Loucy (cell line): ENCODE measurements around the gene QPCT.
"Not testable (repeated sequence)": the region's sequence is repeated elsewhere in the genome, so short reads cannot be mapped to it uniquely, and the experiment has no call there.

Experiments used
- H2AFZ ChIP-seq: fragments of 200-600 bp; sonication (generic); 2 replicates; pipeline ENCODE4 v1.6.0; 2016; ENCODE audit warnings: antibody characterized with exemption, mild to moderate bottlenecking, low read length, moderate library complexity
- H3F3A ChIP-seq: fragments of 200-600 bp; 2 replicates; pipeline ENCODE4 v1.6.0; 2016; ENCODE audit warnings: antibody characterized with exemption, low read depth, mild to moderate bottlenecking
- H3K27me3 ChIP-seq: fragments of 200-600 bp; sonication (generic); 2 replicates; pipeline ENCODE4 v1.6.1; 2014; ENCODE audit warnings: low read length, mild to moderate bottlenecking; ENCODE audit not compliant: insufficient read depth, poor library complexity, severe bottlenecking
- H3K36me3 ChIP-seq: fragments of 200-600 bp; sonication (generic); 2 replicates; pipeline ENCODE4 v1.6.1; 2016; ENCODE audit warnings: low read length; ENCODE audit not compliant: insufficient read depth
- H3K4me1 ChIP-seq: fragments of 200-600 bp; sonication (generic); 2 replicates; pipeline ENCODE4 v1.5.1; 2014; ENCODE audit warnings: low read length, mild to moderate bottlenecking; ENCODE audit not compliant: insufficient read depth, poor library complexity, severe bottlenecking
- H3K4me2 ChIP-seq: fragments of 200-600 bp; sonication (generic); 2 replicates; pipeline ENCODE4 v1.6.0; 2014; ENCODE audit warnings: antibody characterized with exemption, low read length, low read depth, mild to moderate bottlenecking; ENCODE audit not compliant: poor library complexity, severe bottlenecking
- H3K4me3 ChIP-seq: fragments of 200-600 bp; sonication (generic); 2 replicates; pipeline ENCODE4 v1.5.1; 2014; ENCODE audit warnings: low read length, mild to moderate bottlenecking, mixed read lengths; ENCODE audit not compliant: poor library complexity, severe bottlenecking
- H3K79me2 ChIP-seq: fragments of 200-600 bp; sonication (generic); 2 replicates; pipeline ENCODE4 v1.6.1; 2014; ENCODE audit warnings: low read length; ENCODE audit not compliant: insufficient read depth
- H3K9ac ChIP-seq: fragments of 200-600 bp; sonication (generic); 2 replicates; pipeline ENCODE4 v1.6.0; 2014; ENCODE audit warnings: mild to moderate bottlenecking, low read depth, low read length, moderate library complexity; ENCODE audit not compliant: poor library complexity, severe bottlenecking
- H3K9me2 ChIP-seq: fragments of 200-600 bp; sonication (generic); replicated peaks from 2 replicates; pipeline ENCODE4 v1.6.1; 2016; ENCODE audit warnings: low read depth, low read length, mixed read lengths
- H3K9me3 ChIP-seq: fragments of 200-600 bp; sonication (generic); 2 replicates; pipeline ENCODE4 v1.6.1; 2014; ENCODE audit warnings: mild to moderate bottlenecking, antibody characterized with exemption, low read length, low read depth; ENCODE audit not compliant: insufficient read depth
- H4K20me1 ChIP-seq: fragments of 200-600 bp; sonication (generic); 2 replicates; pipeline ENCODE4 v1.6.0; 2014; ENCODE audit warnings: antibody characterized with exemption, low read length, mild to moderate bottlenecking; ENCODE audit not compliant: insufficient read depth, poor library complexity, severe bottlenecking
- EZH2phosphoT487 ChIP-seq: fragments of 200-600 bp; IDR thresholded peaks from 2 replicates; pipeline ENCODE4 v1.6.1; 2018; ENCODE audit warnings: antibody characterized with exemption, mild to moderate bottlenecking, moderate library complexity, borderline replicate concordance
- TF ChIP-seq, protein P1 (sequence below): fragments of 200-600 bp; sonication (generic); conservative IDR thresholded peaks from 2 replicates; pipeline ENCODE4 v1.5.1; 2014; ENCODE audit warnings: mild to moderate bottlenecking, antibody characterized with exemption, low read length

Gene QPCT

DNA sequence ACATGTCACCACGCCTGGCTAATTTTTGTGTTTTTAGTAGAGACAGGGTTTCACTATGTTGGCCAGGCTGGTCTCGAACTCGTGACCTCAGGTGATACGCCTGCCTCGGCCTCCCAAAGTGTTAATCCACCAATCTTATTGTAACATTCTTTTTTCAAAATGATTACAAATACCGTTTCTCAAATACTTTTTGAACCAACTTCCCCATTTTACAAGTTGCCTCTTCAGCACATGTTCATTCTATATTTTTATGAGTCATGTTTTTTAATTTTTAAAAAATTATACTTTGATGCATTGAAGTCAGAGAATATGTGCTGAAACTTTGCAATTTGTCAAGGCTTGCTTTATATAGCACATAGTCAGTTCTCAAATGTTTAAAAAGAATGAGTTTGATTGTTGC is 58.2 kb downstream of the QPCT start:
- H3K9me3 ChIP-seq = no peaks in the 10 kb centered on the region
- H3K9ac ChIP-seq = no peak overlapping the region
- H3F3A ChIP-seq = no peaks in the 10 kb centered on the region
- no peaks in the 10 kb centered on the region for H3K27me3 ChIP-seq
- no peak overlapping the region for H2AFZ ChIP-seq
- no peaks in the 10 kb centered on the region for H3K4me1 ChIP-seq
- no peaks in the 10 kb centered on the region for H3K79me2 ChIP-seq
- no peak for TF ChIP-seq EZH2phosphoT487
- TF ChIP-seq, protein P1, sequence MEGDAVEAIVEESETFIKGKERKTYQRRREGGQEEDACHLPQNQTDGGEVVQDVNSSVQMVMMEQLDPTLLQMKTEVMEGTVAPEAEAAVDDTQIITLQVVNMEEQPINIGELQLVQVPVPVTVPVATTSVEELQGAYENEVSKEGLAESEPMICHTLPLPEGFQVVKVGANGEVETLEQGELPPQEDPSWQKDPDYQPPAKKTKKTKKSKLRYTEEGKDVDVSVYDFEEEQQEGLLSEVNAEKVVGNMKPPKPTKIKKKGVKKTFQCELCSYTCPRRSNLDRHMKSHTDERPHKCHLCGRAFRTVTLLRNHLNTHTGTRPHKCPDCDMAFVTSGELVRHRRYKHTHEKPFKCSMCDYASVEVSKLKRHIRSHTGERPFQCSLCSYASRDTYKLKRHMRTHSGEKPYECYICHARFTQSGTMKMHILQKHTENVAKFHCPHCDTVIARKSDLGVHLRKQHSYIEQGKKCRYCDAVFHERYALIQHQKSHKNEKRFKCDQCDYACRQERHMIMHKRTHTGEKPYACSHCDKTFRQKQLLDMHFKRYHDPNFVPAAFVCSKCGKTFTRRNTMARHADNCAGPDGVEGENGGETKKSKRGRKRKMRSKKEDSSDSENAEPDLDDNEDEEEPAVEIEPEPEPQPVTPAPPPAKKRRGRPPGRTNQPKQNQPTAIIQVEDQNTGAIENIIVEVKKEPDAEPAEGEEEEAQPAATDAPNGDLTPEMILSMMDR = no peak
- H3K36me3 ChIP-seq = no peaks in the 10 kb centered on the region
- H3K9me2 ChIP-seq = no peaks in the 10 kb centered on the region
- no peak overlapping the region for H3K4me2 ChIP-seq
- no peaks in the 10 kb centered on the region for H4K20me1 ChIP-seq
- no peak overlapping the region for H3K4me3 ChIP-seq

DNA sequence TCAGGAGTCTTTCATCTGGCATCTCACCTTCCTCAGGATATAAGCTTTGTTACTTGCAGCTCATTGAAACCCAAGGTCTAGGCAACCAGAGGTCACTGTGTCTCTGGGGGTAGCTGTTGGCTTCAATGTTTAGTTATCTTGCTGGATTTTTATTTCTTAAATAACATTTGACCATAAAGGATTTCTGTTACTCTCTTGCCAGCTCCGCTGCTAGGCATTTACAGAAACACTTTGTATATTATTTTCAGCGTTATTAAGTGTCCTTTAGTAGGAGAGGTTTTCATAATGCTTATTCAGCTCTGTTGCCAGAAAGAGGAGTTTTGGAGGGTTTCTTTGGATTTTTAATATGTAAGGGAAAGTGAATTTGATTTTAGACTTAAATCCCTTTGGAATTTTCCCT is 61.4 kb downstream of the QPCT start:
- no peaks in the 10 kb centered on the region for H4K20me1 ChIP-seq
- no peaks in the 10 kb centered on the region for H3K4me1 ChIP-seq
- H3K4me2 ChIP-seq = no peak overlapping the region
- TF ChIP-seq, protein P1 = no peak
- TF ChIP-seq EZH2phosphoT487 = no peak
- H3F3A ChIP-seq = no peaks in the 10 kb centered on the region
- H3K4me3 ChIP-seq = no peak overlapping the region
- no peaks in the 10 kb centered on the region for H3K79me2 ChIP-seq
- no peaks in the 10 kb centered on the region for H3K27me3 ChIP-seq
- H3K36me3 ChIP-seq = no peaks in the 10 kb centered on the region
- H3K9me2 ChIP-seq = no peaks in the 10 kb centered on the region
- H3K9ac ChIP-seq = no peak overlapping the region
- no peaks in the 10 kb centered on the region for H3K9me3 ChIP-seq
- H2AFZ ChIP-seq = no peak overlapping the region

DNA sequence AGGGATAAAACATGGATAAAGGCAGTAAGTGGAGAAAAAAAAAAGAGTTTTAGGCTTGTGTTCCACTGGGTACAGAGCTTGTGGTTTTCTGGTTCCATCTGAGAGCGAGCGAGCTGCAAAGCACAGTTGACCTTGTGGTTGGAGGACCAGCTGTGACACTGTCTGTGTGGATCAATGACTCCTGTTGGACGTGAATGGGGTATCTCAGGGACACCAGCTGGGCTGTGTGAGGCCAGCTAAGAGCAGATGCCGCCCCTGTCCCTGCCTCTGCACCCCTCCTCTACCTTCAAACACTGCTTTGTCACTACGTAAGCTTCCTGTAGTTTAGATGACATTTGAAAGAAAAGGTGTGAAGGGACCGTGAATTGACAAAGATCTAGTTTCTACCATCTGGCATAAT is 67.8 kb downstream of the QPCT start:
- no peak overlapping the region for H3K4me2 ChIP-seq
- H4K20me1 ChIP-seq = no peaks in the 10 kb centered on the region

DNA sequence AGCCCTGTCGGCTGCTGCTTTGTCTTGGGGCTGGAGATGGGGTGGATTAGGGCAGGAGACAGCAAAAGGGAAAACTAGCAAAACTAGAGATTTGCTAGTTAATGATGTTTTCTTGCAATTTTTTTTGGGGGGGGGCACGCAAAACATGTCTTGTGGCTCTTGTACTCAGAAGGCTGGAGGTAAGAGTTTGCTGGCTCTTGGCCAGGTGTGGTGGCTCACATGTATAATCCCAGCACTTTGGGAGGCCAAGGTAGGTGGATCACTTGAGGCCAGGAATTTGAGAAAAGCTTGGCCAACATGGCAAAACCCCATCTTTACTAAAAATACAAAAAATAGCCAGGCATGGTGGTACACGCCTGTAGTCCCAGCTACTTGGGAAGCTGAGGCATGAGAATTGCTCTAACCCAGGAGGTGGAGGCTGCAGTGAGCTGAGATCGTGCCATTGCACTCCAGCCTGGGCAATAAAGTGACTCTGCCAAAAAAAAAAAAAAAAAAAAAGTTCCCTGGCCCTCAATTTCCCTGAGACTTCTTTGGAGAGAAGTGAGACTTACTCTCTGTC is 69.6 kb downstream of the QPCT start:
- H3F3A ChIP-seq, H3K4me3 ChIP-seq, H3K9ac ChIP-seq, H3K79me2 ChIP-seq, H2AFZ ChIP-seq, H3K27me3 ChIP-seq, H3K9me3 ChIP-seq, H4K20me1 ChIP-seq, H3K4me2 ChIP-seq, H3K9me2 ChIP-seq, H3K36me3 ChIP-seq: not testable (repeated sequence)
- peaks cover 16% of the 10 kb centered on the region for H3K4me1 ChIP-seq

More for the DNA sequence above, 67.8 kb downstream of the QPCT start:
- no peaks in the 10 kb centered on the region for H3K27me3 ChIP-seq
- H3K79me2 ChIP-seq = no peaks in the 10 kb centered on the region
- H3K4me1 ChIP-seq = peaks cover 16% of the 10 kb centered on the region
- H3K9me3 ChIP-seq = no peaks in the 10 kb centered on the region
- H3F3A ChIP-seq = no peaks in the 10 kb centered on the region
- H3K9ac ChIP-seq = no peak overlapping the region
- no peaks in the 10 kb centered on the region for H3K36me3 ChIP-seq
- no peak overlapping the region for H3K4me3 ChIP-seq
- H2AFZ ChIP-seq = no peak overlapping the region
- no peaks in the 10 kb centered on the region for H3K9me2 ChIP-seq
- TF ChIP-seq, protein P1 = no peak
- TF ChIP-seq EZH2phosphoT487 = no peak
